ENCODE results near the gene FRRS1.
A peak's percentile ranks its signal among the peaks of the same experiment; 100 is the strongest.

The FRRS1 gene

GRCh38 chr1:99766378-99766800 is at the start of gene FRRS1:
Gene FRRS1 (minus strand): TSS chr1:99766635. CDS start chr1:99748768, 17,867 bp downstream.
- peak; percentile 9 for TF ChIP-seq CTCF (IDR thresholded peaks at IDR 0.05; ENCODE audit: borderline replicate concordance, control extremely low read depth, extremely low read depth, insufficient read depth, missing control alignments)
- in situ Hi-C loops (cut with MboI; ENCODE audit: low sequenced_read_pairs, unreplicated experiment): no loop called here
- DNase-seq (ENCODE audit: low spot score): peak; percentile 83

- no peak for DNase-seq (ENCODE audit: low spot score)
- in situ Hi-C loops (cut with MboI; ENCODE audit: low sequenced_read_pairs, unreplicated experiment): loop anchor here (10.0 kb wide), 1 partner anchor 320 kb away; the partner anchor contains the start of genes SASS6 and TRMT13
- no peak for TF ChIP-seq CTCF (IDR thresholded peaks at IDR 0.05; ENCODE audit: borderline replicate concordance, control extremely low read depth, extremely low read depth, insufficient read depth, missing control alignments)
Measured at GRCh38 chr1:99814373-99814900, 48.0 kb upstream of the FRRS1 start.

GRCh38 chr1:99811747-99812146 is 45.3 kb upstream of the FRRS1 start:
- in situ Hi-C loops (cut with MboI; ENCODE audit: low sequenced_read_pairs, unreplicated experiment): loop anchor here (10.0 kb wide), 1 partner anchor 323 kb away; the partner anchor contains the start of genes SASS6 and TRMT13
- DNase-seq (ENCODE audit: low spot score): no peak
- no peak for TF ChIP-seq CTCF (IDR thresholded peaks at IDR 0.05; ENCODE audit: borderline replicate concordance, control extremely low read depth, extremely low read depth, insufficient read depth, missing control alignments)

- no peak for TF ChIP-seq CTCF (IDR thresholded peaks at IDR 0.05; ENCODE audit: borderline replicate concordance, control extremely low read depth, extremely low read depth, insufficient read depth, missing control alignments)
- no peak for DNase-seq (ENCODE audit: low spot score)
- in situ Hi-C loops (cut with MboI; ENCODE audit: low sequenced_read_pairs, unreplicated experiment): loop anchor here (10.0 kb wide), 1 partner anchor 324 kb away; the partner anchor contains the start of genes SASS6 and TRMT13
Measured at GRCh38 chr1:99811075-99811474, 44.6 kb upstream of the FRRS1 start.

GRCh38 chr1:99808391-99809115 is 42.1 kb upstream of the FRRS1 start:
- peak; percentile 63 for DNase-seq (ENCODE audit: low spot score)
- in situ Hi-C loops (cut with MboI; ENCODE audit: low sequenced_read_pairs, unreplicated experiment): loop anchor here (10.0 kb wide), 2 partner anchors 646 to 1056 kb away; no protein-coding TSS in a partner anchor
- TF ChIP-seq CTCF (IDR thresholded peaks at IDR 0.05; ENCODE audit: borderline replicate concordance, control extremely low read depth, extremely low read depth, insufficient read depth, missing control alignments): peak; percentile 61

GRCh38 chr1:99806882-99807281 is 40.4 kb upstream of the FRRS1 start:
- no peak for DNase-seq (ENCODE audit: low spot score)
- no peak for TF ChIP-seq CTCF (IDR thresholded peaks at IDR 0.05; ENCODE audit: borderline replicate concordance, control extremely low read depth, extremely low read depth, insufficient read depth, missing control alignments)
- in situ Hi-C loops (cut with MboI; ENCODE audit: low sequenced_read_pairs, unreplicated experiment): loop anchor here (10.0 kb wide), 2 partner anchors 648 to 1058 kb away; no protein-coding TSS in a partner anchor
